IMR-90 (cell line): Measurements from ENCODE around the gene ITPK1. TPM values are rescaled to one million over a fixed set of nuclear protein-coding genes. Genes with fewer than 3 reads are reported as not detected.

Experiments used
- ATAC-seq: fragments of 200-7000 bp; cut with Tn5 transposase; 2 replicates; pipeline ENCODE4 v1.9.1; 2020; ENCODE audit warnings: low read depth, mild to moderate bottlenecking, moderate library complexity
- BruUV-seq: library from RNA; stranded (reverse); fragments of 400-500 nt; replicated peaks from 2 replicates; lab custom pipeline; 2021; lab: Mats Ljungman, UMichigan
- CTCF ChIA-PET: fragments of 300-600 bp; formaldehyde crosslinking; extraction: SDS; loops from one replicate; lab custom pipeline; 2021; ENCODE audit warnings: antibody characterized with exemption; lab: Yijun Ruan, JAX
- POLR2A ChIA-PET: fragments of 300-600 bp; sonication (Branson Sonifier 250); formaldehyde crosslinking; loops from one replicate; lab custom pipeline; 2022; ENCODE audit warnings: antibody characterized with exemption; ENCODE audit not compliant: unreplicated experiment; lab: Charles Lee
- DNase-seq: peaks from one replicate; pipeline ENCODE4 v3.0.0; 2013
- H2AFZ ChIP-seq: replicated peaks from 2 replicates; pipeline ENCODE3; 2013; ENCODE audit warnings: low read length, mild to moderate bottlenecking; ENCODE audit not compliant: poor library complexity
- H2AK5ac ChIP-seq: 2 replicates; pipeline ENCODE4 v1.6.1; 2013; ENCODE audit warnings: low read depth, low read length, inconsistent platforms
- H2AK9ac ChIP-seq: replicated peaks from 2 replicates; pipeline ENCODE3; 2013; ENCODE audit warnings: mild to moderate bottlenecking, low read depth, low read length, moderate library complexity; ENCODE audit not compliant: poor library complexity
- H2BK120ac ChIP-seq: 2 replicates; pipeline ENCODE4 v1.6.1; 2013; ENCODE audit warnings: low read depth, low read length, inconsistent platforms
- H2BK15ac ChIP-seq: 3 replicates; pipeline ENCODE4 v1.6.1; 2013; ENCODE audit warnings: low read depth, low read length, inconsistent platforms
- H2BK20ac ChIP-seq: 2 replicates; pipeline ENCODE4 v1.6.1; 2013; ENCODE audit warnings: low read depth, mild to moderate bottlenecking, inconsistent platforms, low read length, moderate library complexity
- H2BK5ac ChIP-seq: 2 replicates; pipeline ENCODE4 v1.6.1; 2013; ENCODE audit warnings: mild to moderate bottlenecking, low read depth, low read length, inconsistent platforms; ENCODE audit not compliant: poor library complexity, severe bottlenecking
- H3K14ac ChIP-seq: replicated peaks from 2 replicates; pipeline ENCODE4 v1.6.1; 2013; ENCODE audit warnings: low read depth, low read length, inconsistent platforms
- H3K18ac ChIP-seq: 2 replicates; pipeline ENCODE4 v1.6.1; 2013; ENCODE audit warnings: low read depth, low read length, control low read depth
- H3K23ac ChIP-seq: 2 replicates; pipeline ENCODE4 v1.6.1; 2013; ENCODE audit warnings: low read depth, low read length, inconsistent platforms
- H3K27ac ChIP-seq: 2 replicates; pipeline ENCODE4 v1.5.1; 2013; ENCODE audit warnings: mild to moderate bottlenecking, control low read depth, low read length; ENCODE audit not compliant: insufficient read depth
- H3K27me3 ChIP-seq: 2 replicates; pipeline ENCODE4 v1.6.1; 2013; ENCODE audit warnings: low read length; ENCODE audit not compliant: control insufficient read depth, insufficient read depth
- H3K36me3 ChIP-seq: 2 replicates; pipeline ENCODE4 v1.6.1; 2013; ENCODE audit warnings: low read length, mixed read lengths; ENCODE audit not compliant: control insufficient read depth, insufficient read depth
- H3K4ac ChIP-seq: 2 replicates; pipeline ENCODE4 v1.6.1; 2013; ENCODE audit warnings: low read depth, low read length, inconsistent platforms
- H3K4me1 ChIP-seq: 2 replicates; pipeline ENCODE4 v1.6.1; 2013; ENCODE audit warnings: low read length, mixed read lengths; ENCODE audit not compliant: control insufficient read depth, insufficient read depth
- H3K4me2 ChIP-seq: 2 replicates; pipeline ENCODE4 v1.6.1; 2013; ENCODE audit warnings: low read depth, mild to moderate bottlenecking, control low read depth, low read length, moderate library complexity
- H3K4me3 ChIP-seq: 2 replicates; pipeline ENCODE4 v1.5.1; 2013; ENCODE audit warnings: low read depth, mild to moderate bottlenecking, control low read depth, low read length, moderate library complexity; ENCODE audit not compliant: insufficient read depth
- H3K56ac ChIP-seq: 2 replicates; pipeline ENCODE4 v1.6.1; 2013; ENCODE audit warnings: low read length, inconsistent platforms; ENCODE audit not compliant: insufficient read depth; ENCODE audit errors: extremely low read depth
- H3K79me1 ChIP-seq, 2 experiments: 2 replicates each; pipeline ENCODE4 v1.6.1; 2013; ENCODE audit warnings: low read length in 2 of 2, inconsistent platforms in 1 of 2, low read depth in 1 of 2
- H3K9ac ChIP-seq: 2 replicates; pipeline ENCODE4 v1.6.1; 2013; ENCODE audit warnings: low read depth, low read length, control low read depth
- H3K9me1 ChIP-seq: 2 replicates; pipeline ENCODE4 v1.6.1; 2013; ENCODE audit warnings: low read length, inconsistent platforms; ENCODE audit not compliant: insufficient read depth
- H3K9me3 ChIP-seq: 2 replicates; pipeline ENCODE4 v1.6.1; 2013; ENCODE audit warnings: low read length; ENCODE audit not compliant: control insufficient read depth, insufficient read depth
- H4K20me1 ChIP-seq: 2 replicates; pipeline ENCODE4 v1.6.1; 2013; ENCODE audit warnings: low read length, inconsistent platforms; ENCODE audit not compliant: insufficient read depth
- H4K5ac ChIP-seq: 2 replicates; pipeline ENCODE4 v1.6.1; 2013; ENCODE audit warnings: mild to moderate bottlenecking, low read depth, low read length, control low read depth
- H4K8ac ChIP-seq, 2 experiments: 2 replicates each; pipeline ENCODE4 v1.6.1; 2013; ENCODE audit warnings: low read depth in 2 of 2, low read length in 2 of 2, control low read depth in 1 of 2, inconsistent platforms in 1 of 2
- H4K91ac ChIP-seq: 2 replicates; pipeline ENCODE4 v1.6.1; 2013; ENCODE audit warnings: low read depth, low read length, inconsistent platforms; ENCODE audit not compliant: insufficient read depth
- BHLHE40 ChIP-seq: fragments of 150-350 bp; IDR thresholded peaks from 2 replicates; pipeline ENCODE4 v1.6.1; 2016; ENCODE audit warnings: mild to moderate bottlenecking, low read depth, low read length
- CEBPB ChIP-seq: IDR thresholded peaks from 2 replicates; pipeline ENCODE4 v1.6.1; 2012; ENCODE audit warnings: low read depth, low read length, improper control_type of control experiment
- CHD1 ChIP-seq: IDR thresholded peaks from 2 replicates; pipeline ENCODE4 v1.6.1; 2012; ENCODE audit warnings: low read depth, low read length, improper control_type of control experiment
- CTCF ChIP-seq: conservative IDR thresholded peaks from 2 replicates; pipeline ENCODE4 v1.5.1; 2012; ENCODE audit warnings: mild to moderate bottlenecking, low read depth, low read length, improper control_type of control experiment
- ELK1 ChIP-seq: fragments of 150-350 bp; IDR thresholded peaks from 2 replicates; pipeline ENCODE4 v1.6.1; 2016; ENCODE audit warnings: low read depth, mild to moderate bottlenecking, low read length, moderate library complexity, borderline replicate concordance
- FOS ChIP-seq: fragments of 150-350 bp; IDR thresholded peaks from 2 replicates; pipeline ENCODE4 v1.6.1; 2016; ENCODE audit warnings: low read depth, low read length
- MAFK ChIP-seq: IDR thresholded peaks from 2 replicates; pipeline ENCODE4 v1.6.1; 2012; ENCODE audit warnings: low read depth, low read length, improper control_type of control experiment
- MAZ ChIP-seq: IDR thresholded peaks from 2 replicates; pipeline ENCODE4 v1.6.1; 2012; ENCODE audit warnings: low read depth, mild to moderate bottlenecking, low read length, improper control_type of control experiment, moderate library complexity, borderline replicate concordance
- MXI1 ChIP-seq: IDR thresholded peaks from 2 replicates; pipeline ENCODE4 v1.6.1; 2012; ENCODE audit warnings: low read depth, mild to moderate bottlenecking, low read length, moderate library complexity, borderline replicate concordance
- NFE2L2 ChIP-seq: fragments of 150-350 bp; IDR thresholded peaks from 2 replicates; pipeline ENCODE4 v1.6.1; 2016; ENCODE audit warnings: low read depth, mild to moderate bottlenecking, low read length
- POLR2A ChIP-seq: IDR thresholded peaks from 2 replicates; pipeline ENCODE4 v1.6.1; 2012; ENCODE audit warnings: mild to moderate bottlenecking, low read depth, low read length
- RAD21 ChIP-seq: IDR thresholded peaks from 2 replicates; pipeline ENCODE4 v1.6.1; 2012; ENCODE audit warnings: low read length, improper control_type of control experiment
- RCOR1 ChIP-seq: IDR thresholded peaks from 2 replicates; pipeline ENCODE4 v1.6.1; 2012; ENCODE audit warnings: mild to moderate bottlenecking, low read length, improper control_type of control experiment; ENCODE audit not compliant: insufficient replicate concordance
- RFX5 ChIP-seq: IDR thresholded peaks from 2 replicates; pipeline ENCODE4 v1.8.0; 2012; ENCODE audit warnings: low read depth, mild to moderate bottlenecking, low read length, moderate library complexity
- SMC3 ChIP-seq: fragments of 150-350 bp; IDR thresholded peaks from 2 replicates; pipeline ENCODE4 v1.6.1; 2016; ENCODE audit warnings: low read depth, mild to moderate bottlenecking, antibody characterized with exemption, low read length, moderate library complexity
- USF2 ChIP-seq: fragments of 150-350 bp; IDR thresholded peaks from 2 replicates; pipeline ENCODE4 v1.6.1; 2017; ENCODE audit warnings: mild to moderate bottlenecking, antibody characterized with exemption, low read length, low read depth
- WGBS, 2 experiments: methylation state at CpG; one replicate each; pipeline versions ENCODE4 v1.1.5 to v1.1.7; 2013; ENCODE audit warnings: missing lambda C conversion rate in 2 of 2; ENCODE audit not compliant: insufficient read length in 1 of 2; ENCODE audit errors: extremely low coverage in 2 of 2; 5-methylcytosine and 5-hydroxymethylcytosine counted together
- dilution Hi-C: fragments of 300-500 bp; cut with HindIII; formaldehyde crosslinking; loops from one replicate; pipeline ENCODE4 v1.14.3; 2018; ENCODE audit warnings: low sequenced_read_pairs; ENCODE audit not compliant: unreplicated experiment
- in situ Hi-C: fragments of 300-500 bp; cut with MboI; formaldehyde crosslinking; loops from 3 replicates; pipeline ENCODE4 v1.14.3; 2019; ENCODE audit warnings: low sequenced_read_pairs, inconsistent platforms, mixed read lengths
- intact Hi-C: fragments of 100-400 bp; cut with micrococcal nuclease; formaldehyde crosslinking; loops from 2 replicates; pipeline ENCODE4 v1.10.0; 2022
- polyA plus RNA-seq, 3 experiments: library from polyadenylated mRNA; depleted of rRNA; stranded (reverse); fragments of >200 nt; gene quantifications; 2 replicates each; pipeline ENCODE4 v1.2.3, GENCODE V29; 2012; ENCODE audit warnings: low replicate concordance in 1 of 3
- total RNA-seq: library from RNA; depleted of rRNA; stranded (reverse); fragments of >200 nt; gene quantifications from 2 replicates; pipeline ENCODE4 v1.2.3, GENCODE V29; 2012

Gene ITPK1
- total and polyA plus RNA-seq, 2 of the 4 experiments (the other 2 are of a cell fraction) = 21.7 to 26.9 TPM

- TF ChIP-seq FOS = no peak
- TF ChIP-seq RAD21 = no peak
- TF ChIP-seq SMC3 = no peak
- TF ChIP-seq USF2 = no peak
- TF ChIP-seq RFX5 = no peak
- TF ChIP-seq MXI1 = no peak
- no peak for TF ChIP-seq ELK1
- no peak for TF ChIP-seq MAFK
- TF ChIP-seq RCOR1 = no peak
- no peak for TF ChIP-seq NFE2L2
- no peak for TF ChIP-seq MAZ
- no peak for TF ChIP-seq CHD1
- no peak for TF ChIP-seq BHLHE40
- no peak for TF ChIP-seq CEBPB
- TF ChIP-seq POLR2A = no peak
- no peak for TF ChIP-seq CTCF
- no peak overlapping the region for H4K91ac ChIP-seq
- H3K18ac ChIP-seq = no peak overlapping the region
- no peak overlapping the region for H3K27ac ChIP-seq
- no peak overlapping the region for H2AK9ac ChIP-seq
- H3K14ac ChIP-seq = no peak overlapping the region
- ChIA-PET CTCF (interaction anchor here (1.0 kb wide), 1 partner anchor 69 kb away, joined by 3 read pairs; no protein-coding TSS in a partner anchor), POLR2A (no interaction called here)
- H3K9ac ChIP-seq = no peak overlapping the region
- DNase-seq = no peak
- no peaks in the 10 kb centered on the region; the same call in 1 of the 2 replicates for H3K9me1 ChIP-seq
- H3K79me1 ChIP-seq = no peaks in the 10 kb centered on the region
- H3K9me3 ChIP-seq = no peaks in the 10 kb centered on the region
- peaks cover 9% of the 10 kb centered on the region for H3K4me1 ChIP-seq
- H3K23ac ChIP-seq = no peak overlapping the region
- peaks cover 39% of the 10 kb centered on the region for H3K27me3 ChIP-seq
- in situ Hi-C loops = no loop called here
- H2AFZ ChIP-seq = no peak overlapping the region
- no peak overlapping the region for H2BK120ac ChIP-seq
- 80% methylated on average over 1 of the region's 7 CpGs; no CpG with 5 or more reads in 1 of the 2 experiments for WGBS, 2 experiments
- no peak overlapping the region for H4K5ac ChIP-seq
- no peaks in the 10 kb centered on the region for H3K36me3 ChIP-seq
- H2BK20ac ChIP-seq = no peak overlapping the region
- BruUV-seq = no TSS peak
- no peak overlapping the region for H3K4me3 ChIP-seq
- ATAC-seq = no peak
- H2AK5ac ChIP-seq = no peak overlapping the region
- no peak overlapping the region for H3K4me2 ChIP-seq
- no peak overlapping the region for H2BK5ac ChIP-seq
- dilution Hi-C loops = no loop called here
- no peak overlapping the region for H3K56ac ChIP-seq
- peaks cover 40% of the 10 kb centered on the region for H4K20me1 ChIP-seq
- H3K4ac ChIP-seq = no peak overlapping the region
- H2BK15ac ChIP-seq = no peak overlapping the region
- intact Hi-C loops = no loop called here
- H4K8ac ChIP-seq = no peak overlapping the region
These were observed 71.6 kb downstream of the ITPK1 start for GRCh38 chr14:93044121-93044520.
